GM12874 (cell line): ENCODE results near the gene PSME3IP1.

Source experiments
- TF ChIP-seq, protein P1 (sequence below): IDR thresholded peaks from 2 replicates; pipeline ENCODE4 v1.5.1; 2011; ENCODE audit warnings: low read depth, mild to moderate bottlenecking, control low read depth, low read length, moderate library complexity; ENCODE audit not compliant: insufficient read depth

PSME3IP1 gene

GRCh38 chr16:57123216-57123973 is 62.4 kb downstream of the PSME3IP1 start:
- TF ChIP-seq, protein P1, sequence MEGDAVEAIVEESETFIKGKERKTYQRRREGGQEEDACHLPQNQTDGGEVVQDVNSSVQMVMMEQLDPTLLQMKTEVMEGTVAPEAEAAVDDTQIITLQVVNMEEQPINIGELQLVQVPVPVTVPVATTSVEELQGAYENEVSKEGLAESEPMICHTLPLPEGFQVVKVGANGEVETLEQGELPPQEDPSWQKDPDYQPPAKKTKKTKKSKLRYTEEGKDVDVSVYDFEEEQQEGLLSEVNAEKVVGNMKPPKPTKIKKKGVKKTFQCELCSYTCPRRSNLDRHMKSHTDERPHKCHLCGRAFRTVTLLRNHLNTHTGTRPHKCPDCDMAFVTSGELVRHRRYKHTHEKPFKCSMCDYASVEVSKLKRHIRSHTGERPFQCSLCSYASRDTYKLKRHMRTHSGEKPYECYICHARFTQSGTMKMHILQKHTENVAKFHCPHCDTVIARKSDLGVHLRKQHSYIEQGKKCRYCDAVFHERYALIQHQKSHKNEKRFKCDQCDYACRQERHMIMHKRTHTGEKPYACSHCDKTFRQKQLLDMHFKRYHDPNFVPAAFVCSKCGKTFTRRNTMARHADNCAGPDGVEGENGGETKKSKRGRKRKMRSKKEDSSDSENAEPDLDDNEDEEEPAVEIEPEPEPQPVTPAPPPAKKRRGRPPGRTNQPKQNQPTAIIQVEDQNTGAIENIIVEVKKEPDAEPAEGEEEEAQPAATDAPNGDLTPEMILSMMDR: no peak

GRCh38 chr16:57118461-57119084 is 67.3 kb downstream of the PSME3IP1 start:
- TF ChIP-seq, protein P1: no peak

- TF ChIP-seq, protein P1: no peak
These were observed 70.2 kb downstream of the PSME3IP1 start for GRCh38 chr16:57115514-57116182.

DNA sequence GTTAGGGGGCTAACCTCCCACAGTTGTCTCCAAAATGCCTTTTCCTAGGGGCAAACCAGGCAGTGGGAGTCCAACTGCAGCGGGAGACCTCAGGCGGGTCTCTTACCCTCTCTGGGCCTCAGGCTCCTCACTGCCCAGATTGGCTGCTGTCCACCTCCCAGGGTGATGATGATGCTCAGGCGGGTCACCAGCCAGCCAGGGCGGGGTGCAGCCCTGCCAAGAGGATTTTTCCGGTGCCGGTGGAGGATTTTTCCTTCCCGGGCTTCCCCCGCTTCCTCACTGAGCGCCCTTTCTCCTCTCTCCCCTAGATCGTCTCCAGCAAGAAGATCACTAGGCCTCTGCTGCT is 70.7 kb downstream of the PSME3IP1 start:
- TF ChIP-seq, protein P1: no peak

GRCh38 chr16:57113664-57114063 is 72.2 kb downstream of the PSME3IP1 start:
- TF ChIP-seq, protein P1: no peak

DNA sequence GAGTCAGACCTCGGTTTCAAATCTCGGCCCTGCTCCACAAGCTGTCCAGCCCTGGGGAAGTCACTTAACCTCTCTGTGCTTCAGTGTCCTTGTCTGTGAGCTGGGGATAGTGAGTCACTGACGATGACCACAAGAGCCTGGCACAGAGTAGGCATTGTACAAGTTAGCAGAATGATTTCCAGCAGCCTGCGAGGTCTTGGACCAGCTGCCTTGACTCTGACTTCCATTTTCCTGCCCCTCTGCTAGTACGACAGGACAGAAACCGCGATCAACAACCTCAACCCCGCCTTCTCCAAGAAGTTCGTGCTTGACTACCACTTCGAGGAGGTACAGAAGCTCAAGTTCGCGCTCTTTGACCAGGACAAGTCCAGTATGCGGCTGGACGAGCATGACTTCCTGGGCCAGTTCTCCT is 72.8 kb downstream of the PSME3IP1 start:
- TF ChIP-seq, protein P1: no peak

DNA sequence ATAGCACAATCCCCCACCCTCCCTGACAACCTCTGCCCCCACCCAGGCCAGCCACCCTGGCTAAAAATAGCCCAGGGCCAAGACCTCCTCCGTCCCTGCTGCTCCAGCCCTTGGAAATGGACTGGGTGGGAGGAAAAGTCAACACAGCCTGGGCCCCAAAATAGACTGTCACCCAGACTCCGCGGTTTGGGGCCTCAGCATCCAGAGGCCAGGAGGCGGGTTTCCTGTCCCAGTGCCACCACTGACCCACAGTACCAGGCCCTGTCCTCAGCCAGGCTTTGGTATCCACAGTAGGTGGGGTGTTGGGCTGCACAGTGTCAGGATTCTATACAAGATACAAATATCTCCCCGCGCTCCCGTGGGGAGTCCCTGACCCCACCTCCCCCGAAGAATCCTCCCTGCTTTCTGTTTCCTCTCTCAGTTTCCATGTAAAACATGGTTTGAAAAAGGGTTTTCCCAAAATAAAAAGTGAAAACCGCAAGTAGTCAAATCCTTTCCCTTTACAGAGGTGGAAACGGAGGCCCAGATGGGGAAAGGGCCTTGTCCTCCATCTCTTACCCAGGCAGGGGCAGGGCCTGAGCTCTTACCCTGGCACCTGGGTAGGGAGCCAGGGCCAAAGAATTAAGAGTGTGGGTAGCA is 73.3 kb downstream of the PSME3IP1 start:
- TF ChIP-seq, protein P1: no peak
